Measurements from ENCODE around the gene ATF7IP2.

ATF7IP2 gene

GRCh38 chr16:10522966-10523365 is 137.1 kb downstream of the ATF7IP2 start:
- TF ChIP-seq, protein P1, sequence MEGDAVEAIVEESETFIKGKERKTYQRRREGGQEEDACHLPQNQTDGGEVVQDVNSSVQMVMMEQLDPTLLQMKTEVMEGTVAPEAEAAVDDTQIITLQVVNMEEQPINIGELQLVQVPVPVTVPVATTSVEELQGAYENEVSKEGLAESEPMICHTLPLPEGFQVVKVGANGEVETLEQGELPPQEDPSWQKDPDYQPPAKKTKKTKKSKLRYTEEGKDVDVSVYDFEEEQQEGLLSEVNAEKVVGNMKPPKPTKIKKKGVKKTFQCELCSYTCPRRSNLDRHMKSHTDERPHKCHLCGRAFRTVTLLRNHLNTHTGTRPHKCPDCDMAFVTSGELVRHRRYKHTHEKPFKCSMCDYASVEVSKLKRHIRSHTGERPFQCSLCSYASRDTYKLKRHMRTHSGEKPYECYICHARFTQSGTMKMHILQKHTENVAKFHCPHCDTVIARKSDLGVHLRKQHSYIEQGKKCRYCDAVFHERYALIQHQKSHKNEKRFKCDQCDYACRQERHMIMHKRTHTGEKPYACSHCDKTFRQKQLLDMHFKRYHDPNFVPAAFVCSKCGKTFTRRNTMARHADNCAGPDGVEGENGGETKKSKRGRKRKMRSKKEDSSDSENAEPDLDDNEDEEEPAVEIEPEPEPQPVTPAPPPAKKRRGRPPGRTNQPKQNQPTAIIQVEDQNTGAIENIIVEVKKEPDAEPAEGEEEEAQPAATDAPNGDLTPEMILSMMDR (IDR thresholded peaks at IDR 0.05; ENCODE audit: borderline replicate concordance, insufficient read depth, low read depth, low read length), result no peak
- H3K4me3 ChIP-seq (ENCODE audit: low read depth, low read length), result no peak overlapping the region

GRCh38 chr16:10525214-10525825 is 139.5 kb downstream of the ATF7IP2 start:
- TF ChIP-seq, protein P1 (IDR thresholded peaks at IDR 0.05; ENCODE audit: borderline replicate concordance, insufficient read depth, low read depth, low read length), result no peak
- H3K4me3 ChIP-seq (ENCODE audit: low read depth, low read length), result no peak overlapping the region

GRCh38 chr16:10526962-10527361 is 141.1 kb downstream of the ATF7IP2 start:
- no peak overlapping the region for H3K4me3 ChIP-seq (ENCODE audit: low read depth, low read length)
- TF ChIP-seq, protein P1 (IDR thresholded peaks at IDR 0.05; ENCODE audit: borderline replicate concordance, insufficient read depth, low read depth, low read length), result no peak

DNA sequence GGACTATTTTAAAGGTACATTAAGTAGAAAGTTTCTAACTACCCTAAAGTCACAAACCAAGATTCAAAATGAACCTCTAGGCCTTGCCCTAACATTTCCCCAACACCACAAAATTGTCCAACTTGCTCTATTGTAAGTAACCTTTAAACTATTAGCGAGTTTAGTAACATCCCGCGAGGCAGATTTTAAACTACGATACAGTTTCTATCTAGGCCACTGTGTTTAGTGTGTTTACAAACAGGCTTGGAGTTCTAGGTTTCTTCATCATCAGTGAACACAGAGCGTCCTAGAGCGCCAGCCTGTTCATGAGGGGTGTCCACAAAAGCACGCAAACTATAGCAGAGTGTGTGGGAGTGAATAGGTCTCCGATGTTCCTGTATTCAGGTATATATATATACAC is 142.8 kb downstream of the ATF7IP2 start:
- no peak overlapping the region for H3K4me3 ChIP-seq (ENCODE audit: low read depth, low read length)
- TF ChIP-seq, protein P1 (IDR thresholded peaks at IDR 0.05; ENCODE audit: borderline replicate concordance, insufficient read depth, low read depth, low read length), result no peak

- TF ChIP-seq, protein P1 (IDR thresholded peaks at IDR 0.05; ENCODE audit: borderline replicate concordance, insufficient read depth, low read depth, low read length), result no peak
- no peak overlapping the region for H3K4me3 ChIP-seq (ENCODE audit: low read depth, low read length)
Measured at GRCh38 chr16:10529895-10530669, 144.2 kb downstream of the ATF7IP2 start.

DNA sequence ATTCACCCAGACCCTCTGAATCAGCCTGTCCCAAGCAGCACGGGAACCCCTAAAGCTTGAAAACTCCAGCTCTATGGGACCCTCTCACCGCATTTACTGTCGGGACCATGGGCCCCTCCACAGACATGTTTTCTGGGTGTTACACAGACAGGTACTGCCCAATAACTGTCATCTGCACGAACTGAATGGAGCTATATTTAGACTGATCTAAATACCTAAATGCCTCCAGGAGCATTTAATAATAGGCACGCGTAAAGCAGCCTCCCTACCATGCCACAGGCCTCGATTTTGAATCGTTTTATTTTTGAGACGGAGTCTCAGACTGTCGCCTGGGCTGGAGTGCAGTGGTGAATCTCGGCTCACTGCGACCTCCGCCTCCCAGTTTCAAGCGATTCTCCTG is 144.8 kb downstream of the ATF7IP2 start:
- TF ChIP-seq, protein P1 (IDR thresholded peaks at IDR 0.05; ENCODE audit: borderline replicate concordance, insufficient read depth, low read depth, low read length), result no peak
- no peak overlapping the region for H3K4me3 ChIP-seq (ENCODE audit: low read depth, low read length)

- H3K4me3 ChIP-seq (ENCODE audit: low read depth, low read length), result no peak overlapping the region
- TF ChIP-seq, protein P1 (IDR thresholded peaks at IDR 0.05; ENCODE audit: borderline replicate concordance, insufficient read depth, low read depth, low read length), result no peak
Measured at GRCh38 chr16:10531582-10531981, 145.7 kb downstream of the ATF7IP2 start.
